ENCODE measurements around the gene MAMSTR. TPM values are rescaled to one million over a fixed set of nuclear protein-coding genes. Genes with fewer than 3 reads are reported as not detected.

MAMSTR gene
- total RNA-seq, 5 donors from 2014 or later (not counting 1 experiment from before 2014, with no cell fraction given), result 0.56 to 2.4 (median 1.6) TPM

DNA sequence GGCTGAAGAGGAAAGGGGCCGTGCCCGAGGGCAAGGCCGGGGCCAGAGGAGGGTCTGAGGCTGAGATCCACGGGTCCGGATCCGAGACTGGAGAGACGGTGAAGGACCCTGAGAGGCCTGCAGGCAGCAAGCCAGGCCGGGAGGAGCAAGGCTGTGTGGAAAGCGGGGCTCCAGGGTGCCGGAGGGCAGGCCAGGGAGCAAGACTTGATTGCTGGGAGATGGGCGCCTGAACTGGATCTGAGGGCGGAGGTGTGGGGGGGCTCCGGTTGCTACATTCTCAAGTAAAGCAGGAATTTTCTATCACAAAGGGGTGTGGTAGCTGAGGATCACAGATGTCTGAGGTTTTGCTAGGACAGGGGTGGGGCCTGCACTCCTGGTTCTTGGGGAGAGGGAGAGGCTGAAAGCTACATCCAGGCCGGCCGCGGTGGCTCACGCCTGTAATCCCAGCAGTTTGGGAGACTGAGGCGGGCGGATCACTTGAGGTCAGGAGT lies 3.8 kb downstream of the MAMSTR start:
- Mint-ChIP-seq H3K4me3 (peak overlapping the region; percentile 49 to 85 (median 62)), H3K4me1 (peaks cover 20 to 25% (median 21%) of the 10 kb centered on the region in 3 donors), H3K27me3 (no peaks in the 10 kb centered on the region), H3K9me3 (no peaks in the 10 kb centered on the region), H3K27ac (peak overlapping the region in 1 of 2 donors; percentile 39), H3K36me3 (no peaks in the 10 kb centered on the region)
- H3K27ac ChIP-seq (ENCODE audit: low read length), result no peak overlapping the region
- 95% methylated on average over 16 of the region's 19 CpGs for WGBS (ENCODE audit: insufficient coverage)
- ChIA-PET POLR2A (no interaction called here), CTCF (no interaction called here)
- H3K36me3 ChIP-seq (ENCODE audit: control insufficient read depth in 2 of 2, extremely low read depth in 1 of 2, insufficient read depth in 1 of 2, low read length in 1 of 2), result no peaks in the 10 kb centered on the region
- H3K4me3 ChIP-seq (ENCODE audit: control insufficient read depth in 1 of 2, extremely low read depth in 1 of 2, low read length in 1 of 2), result no peak overlapping the region
- no peaks in the 10 kb centered on the region for H3K9me3 ChIP-seq
- peaks cover 2 to 26% of the 10 kb centered on the region in 2 experiments for H3K4me1 ChIP-seq (ENCODE audit: control insufficient read depth in 1 of 2, extremely low read depth in 1 of 2, insufficient read depth in 2 of 2, low read length in 2 of 2)
- ATAC-seq (replicated peaks in 1 of 4) (no peak), DNase-seq (no peak)
- no peaks in the 10 kb centered on the region for H3K27me3 ChIP-seq (replicated peaks in 1 of 2; ENCODE audit: control insufficient read depth in 2 of 2, extremely low read depth in 1 of 2, insufficient read depth in 2 of 2, low read length in 1 of 2)

DNA sequence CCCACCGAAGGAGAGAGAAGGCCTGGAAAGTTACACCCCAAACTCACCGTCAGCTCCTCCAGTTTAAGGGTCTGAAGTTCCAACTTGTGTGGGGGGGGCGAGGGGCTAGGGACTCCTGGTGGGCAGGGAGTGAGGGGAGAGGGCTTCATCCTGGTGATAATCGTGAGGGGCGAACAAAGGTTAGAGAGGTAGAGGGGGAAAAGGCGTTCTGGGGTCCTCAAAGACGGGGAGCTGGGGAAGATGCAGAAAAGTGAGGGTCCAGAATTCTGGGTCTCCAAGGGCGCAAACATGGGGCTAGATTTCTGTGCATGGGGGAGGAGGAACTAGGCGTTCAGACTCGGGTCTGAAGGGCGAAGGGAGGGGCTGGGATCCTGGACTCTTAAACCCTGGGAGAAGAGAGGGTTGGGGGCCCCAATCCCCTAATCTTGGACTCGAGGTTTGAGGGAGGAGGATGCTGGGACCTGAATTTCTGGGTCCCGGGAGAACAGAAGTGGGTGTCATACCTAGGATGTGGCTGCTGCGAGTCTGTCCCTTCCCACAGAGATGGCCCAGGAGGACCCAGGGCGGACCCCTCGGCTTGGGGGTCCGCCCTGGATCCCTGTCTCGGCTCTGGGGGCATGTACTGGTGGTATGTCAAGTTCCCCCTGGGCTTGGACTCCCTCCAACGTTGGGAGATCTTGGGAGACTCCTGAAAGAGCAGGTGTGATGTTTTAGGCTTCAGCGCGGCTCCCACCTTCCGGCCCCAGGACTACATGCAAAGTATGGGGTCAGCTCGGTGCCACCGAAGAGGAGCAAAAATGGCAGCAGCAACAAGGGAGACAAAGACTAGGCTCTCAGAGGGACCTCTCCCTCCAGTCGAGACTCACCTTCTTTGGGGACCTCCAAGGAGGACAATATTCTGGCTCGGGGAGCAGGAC lies 4.5 kb downstream of the MAMSTR start:
- 80% methylated on average over 23 of the region's 26 CpGs for WGBS (ENCODE audit: insufficient coverage)
- H3K9me3 ChIP-seq, result no peaks in the 10 kb centered on the region
- no peaks in the 10 kb centered on the region for H3K27me3 ChIP-seq (replicated peaks in 1 of 2; ENCODE audit: control insufficient read depth in 2 of 2, extremely low read depth in 1 of 2, insufficient read depth in 2 of 2, low read length in 1 of 2)
- peaks cover 2 to 21% of the 10 kb centered on the region in 2 experiments for H3K4me1 ChIP-seq (ENCODE audit: control insufficient read depth in 1 of 2, extremely low read depth in 1 of 2, insufficient read depth in 2 of 2, low read length in 2 of 2)
- ATAC-seq (replicated peaks in 1 of 4) (no peak), DNase-seq (no peak)
- CTCF ChIA-PET, result interaction anchor here in 1 of 2 donors (0.7 kb wide), 1 partner anchor 21 kb away, joined by 4 read pairs; no protein-coding TSS in a partner anchor
- peak overlapping the region; percentile 84 to 86 (median 85) for H3K4me3 Mint-ChIP-seq
- H3K27ac ChIP-seq (ENCODE audit: low read length), result peak overlapping the region; percentile 69
- peaks cover 16 to 21% (median 17%) of the 10 kb centered on the region in 3 donors for H3K4me1 Mint-ChIP-seq
- peak overlapping the region; percentile 60 to 62 for H3K4me3 ChIP-seq (ENCODE audit: control insufficient read depth in 1 of 2, extremely low read depth in 1 of 2, low read length in 1 of 2)
- no peaks in the 10 kb centered on the region for H3K9me3 Mint-ChIP-seq
- no peaks in the 10 kb centered on the region for H3K36me3 Mint-ChIP-seq
- H3K36me3 ChIP-seq (ENCODE audit: control insufficient read depth in 2 of 2, extremely low read depth in 1 of 2, insufficient read depth in 1 of 2, low read length in 1 of 2), result no peaks in the 10 kb centered on the region
- POLR2A ChIA-PET, result no interaction called here
- H3K27me3 Mint-ChIP-seq, result no peaks in the 10 kb centered on the region
- H3K27ac Mint-ChIP-seq, result peak overlapping the region; percentile 55 to 78

- ChIA-PET POLR2A (interaction anchor here in 1 of 2 donors (0.5 kb wide), 1 partner anchor 17 kb away, joined by 8 read pairs; no protein-coding TSS in a partner anchor), CTCF (interaction anchor here (0.5 to 0.7 kb wide), 2 partner anchors 22 to 114 kb away, joined by 3 to 4 read pairs; no protein-coding TSS in a partner anchor)
- Mint-ChIP-seq H3K9me3 (no peaks in the 10 kb centered on the region), H3K36me3 (no peaks in the 10 kb centered on the region), H3K27me3 (no peaks in the 10 kb centered on the region), H3K4me3 (peak overlapping the region; percentile 84 to 86 (median 85)), H3K4me1 (peaks cover 16 to 21% (median 17%) of the 10 kb centered on the region in 3 donors), H3K27ac (peak overlapping the region; percentile 79 to 80)
- H3K27ac ChIP-seq (ENCODE audit: low read length), result peak overlapping the region; percentile 69
- H3K36me3 ChIP-seq (ENCODE audit: control insufficient read depth in 2 of 2, extremely low read depth in 1 of 2, insufficient read depth in 1 of 2, low read length in 1 of 2), result no peaks in the 10 kb centered on the region
- peak overlapping the region; percentile 60 to 74 for H3K4me3 ChIP-seq (ENCODE audit: control insufficient read depth in 1 of 2, extremely low read depth in 1 of 2, low read length in 1 of 2)
- peak; percentile 90 to 98 (median 95) for DNase-seq
- 1% methylated on average over 57 of the region's 67 CpGs for WGBS (ENCODE audit: insufficient coverage)
- H3K27me3 ChIP-seq (replicated peaks in 1 of 2; ENCODE audit: control insufficient read depth in 2 of 2, extremely low read depth in 1 of 2, insufficient read depth in 2 of 2, low read length in 1 of 2), result no peaks in the 10 kb centered on the region
- peak; percentile 92 to 95 (median 94) for ATAC-seq (replicated peaks in 1 of 4)
- peaks cover 2 to 21% of the 10 kb centered on the region in 2 experiments for H3K4me1 ChIP-seq (ENCODE audit: control insufficient read depth in 1 of 2, extremely low read depth in 1 of 2, insufficient read depth in 2 of 2, low read length in 2 of 2)
- no peaks in the 10 kb centered on the region for H3K9me3 ChIP-seq
Observed at GRCh38 chr19:48713864-48714755, 5.4 kb downstream of the MAMSTR start.

DNA sequence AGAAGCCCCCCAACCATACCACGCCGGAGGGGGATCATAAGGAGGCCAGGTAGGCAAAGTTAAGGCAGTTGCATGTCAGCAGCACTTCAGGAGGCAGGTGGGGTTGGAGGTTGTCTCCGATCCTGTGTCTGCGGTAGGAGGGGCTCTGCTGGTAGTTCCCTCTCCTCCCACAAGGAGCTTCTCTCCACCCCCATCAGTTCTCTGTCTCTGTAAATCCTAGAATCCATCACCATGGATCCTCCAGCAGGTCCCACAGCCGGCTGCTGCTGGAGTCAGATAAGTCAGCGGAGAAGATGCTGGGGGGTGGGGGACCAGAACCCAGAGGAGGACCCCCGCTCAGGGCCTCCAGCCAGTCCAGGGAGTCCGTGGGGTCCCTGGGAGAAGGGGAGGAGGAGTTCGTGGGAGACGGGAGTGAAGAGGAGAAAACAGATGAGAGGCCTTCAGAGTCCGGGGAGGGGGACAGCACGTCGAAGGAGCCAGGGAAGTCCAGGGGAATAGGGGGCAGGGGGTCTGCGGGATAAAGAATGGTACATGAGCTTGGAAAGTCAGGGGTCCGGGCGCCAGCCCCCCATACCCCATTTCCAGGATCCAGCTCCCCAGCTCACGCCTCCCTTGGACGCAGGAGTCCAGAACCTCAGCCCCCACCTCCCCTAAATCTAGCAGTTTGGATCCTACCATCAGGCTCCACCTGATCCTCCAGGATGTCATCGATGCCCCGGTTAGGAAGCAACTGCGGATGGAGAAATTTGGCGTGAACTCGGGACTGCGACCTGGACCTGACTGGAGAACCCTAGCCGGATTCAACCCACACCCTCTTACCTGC lies 6.3 kb downstream of the MAMSTR start:
- H3K27ac Mint-ChIP-seq, result peak overlapping the region in 1 of 2 donors; percentile 79
- CTCF ChIA-PET, result interaction anchor here in 1 of 2 donors (0.5 to 0.8 kb wide), 2 partner anchors 75 to 643 kb away, joined by 3 to 7 read pairs; no protein-coding TSS in a partner anchor
- DNase-seq (peak in 1 of 35 experiments; percentile 33), ATAC-seq (replicated peaks in 1 of 4) (no peak)
- peaks cover 2 to 21% of the 10 kb centered on the region in 2 experiments for H3K4me1 ChIP-seq (ENCODE audit: control insufficient read depth in 1 of 2, extremely low read depth in 1 of 2, insufficient read depth in 2 of 2, low read length in 2 of 2)
- H3K27me3 Mint-ChIP-seq, result no peaks in the 10 kb centered on the region
- POLR2A ChIA-PET, result no interaction called here
- H3K9me3 ChIP-seq, result no peaks in the 10 kb centered on the region
- peaks cover 17 to 20% (median 18%) of the 10 kb centered on the region in 3 donors for H3K4me1 Mint-ChIP-seq
- WGBS (ENCODE audit: insufficient coverage), result 5% methylated on average over 13 of the region's 25 CpGs
- H3K9me3 Mint-ChIP-seq, result no peaks in the 10 kb centered on the region
- H3K4me3 Mint-ChIP-seq, result peak overlapping the region; percentile 84 to 86 (median 85)
- no peaks in the 10 kb centered on the region for H3K27me3 ChIP-seq (replicated peaks in 1 of 2; ENCODE audit: control insufficient read depth in 2 of 2, extremely low read depth in 1 of 2, insufficient read depth in 2 of 2, low read length in 1 of 2)
- H3K4me3 ChIP-seq (ENCODE audit: control insufficient read depth in 1 of 2, extremely low read depth in 1 of 2, low read length in 1 of 2), result peak overlapping the region; percentile 60 to 74
- no peaks in the 10 kb centered on the region for H3K36me3 Mint-ChIP-seq
- no peak overlapping the region for H3K27ac ChIP-seq (ENCODE audit: low read length)
- H3K36me3 ChIP-seq (ENCODE audit: control insufficient read depth in 2 of 2, extremely low read depth in 1 of 2, insufficient read depth in 1 of 2, low read length in 1 of 2), result no peaks in the 10 kb centered on the region

DNA sequence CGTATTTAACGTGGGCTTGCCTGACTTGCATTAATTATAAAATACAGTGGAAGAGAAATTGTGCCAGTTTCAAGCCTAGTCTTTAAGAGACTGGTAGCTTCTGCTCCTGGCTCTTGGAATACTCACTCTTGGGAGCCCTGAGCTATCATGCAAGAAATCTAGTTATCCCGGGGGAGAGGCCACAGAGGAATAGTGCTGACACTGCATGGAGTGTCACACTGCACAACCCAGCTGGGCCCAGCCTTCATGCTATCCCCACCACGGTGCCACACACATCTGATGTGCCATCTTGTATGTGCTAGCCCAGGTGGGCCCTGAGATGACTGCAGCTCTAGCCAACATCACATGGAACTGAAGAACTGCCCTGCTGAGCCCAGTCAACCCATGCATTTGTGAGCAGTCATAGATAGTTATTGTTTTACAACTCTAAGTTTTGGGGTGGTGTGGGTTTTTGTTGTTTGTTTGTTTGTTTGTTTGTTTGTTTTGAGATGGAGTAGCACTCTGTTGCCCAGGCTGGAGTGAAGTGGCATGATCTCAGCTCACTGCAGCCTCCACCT lies 8.3 kb downstream of the MAMSTR start:
- Histone ChIP-seq H3K4me1 (ENCODE audit: control insufficient read depth in 1 of 2, extremely low read depth in 1 of 2, insufficient read depth in 2 of 2, low read length in 2 of 2) (peaks cover 2 to 21% of the 10 kb centered on the region in 2 experiments), H3K27ac (ENCODE audit: low read length) (no peak overlapping the region), H3K4me3 (ENCODE audit: control insufficient read depth in 1 of 2, extremely low read depth in 1 of 2, low read length in 1 of 2) (no peak overlapping the region), H3K9me3 (no peaks in the 10 kb centered on the region), H3K36me3 (ENCODE audit: control insufficient read depth in 2 of 2, extremely low read depth in 1 of 2, insufficient read depth in 1 of 2, low read length in 1 of 2) (peaks cover 0 to 2% of the 10 kb centered on the region in 2 donors), H3K27me3 (replicated peaks in 1 of 2; ENCODE audit: control insufficient read depth in 2 of 2, extremely low read depth in 1 of 2, insufficient read depth in 2 of 2, low read length in 1 of 2) (no peaks in the 10 kb centered on the region)
- ChIA-PET POLR2A (no interaction called here), CTCF (interaction anchor here in 1 of 2 donors (0.7 kb wide), 1 partner anchor 308 kb away, joined by 8 read pairs; no protein-coding TSS in a partner anchor)
- Mint-ChIP-seq H3K4me1 (peaks cover 17 to 23% (median 20%) of the 10 kb centered on the region in 3 donors), H3K27me3 (no peaks in the 10 kb centered on the region), H3K36me3 (peaks cover 7% of the 10 kb centered on the region), H3K9me3 (no peaks in the 10 kb centered on the region), H3K27ac (no peak overlapping the region), H3K4me3 (no peak overlapping the region)
- WGBS (ENCODE audit: insufficient coverage), result 95% methylated on average over 2 of the region's 4 CpGs
- ATAC-seq (replicated peaks in 1 of 4) (no peak), DNase-seq (no peak)
